ENCODE data around the gene ANKS3.
A peak's percentile ranks its signal among the peaks of the same experiment; 100 is the strongest.

ANKS3 gene

GRCh38 chr16:4694642-4695451 lies 39.2 kb downstream of the ANKS3 start:
- DNase-seq: no peak

- peak; percentile 56 for DNase-seq
These were observed 40.0 kb downstream of the ANKS3 start for GRCh38 chr16:4693956-4694641.

- peak; percentile 98 for DNase-seq
These were observed 40.6 kb downstream of the ANKS3 start, which contains the start of gene NUDT16L1 for GRCh38 chr16:4693296-4693955. NUDT16L1 (plus strand) TSS chr16:4693562; CDS start chr16:4693727, 165 bp downstream.

- no peak for DNase-seq
These were observed 41.4 kb downstream of the ANKS3 start for GRCh38 chr16:4692460-4693295.

GRCh38 chr16:4691666-4692412 lies 42.2 kb downstream of the ANKS3 start:
- DNase-seq: no peak

GRCh38 chr16:4690946-4691665 lies 43.0 kb downstream of the ANKS3 start:
- DNase-seq: no peak

- no peak for DNase-seq
These were observed 44.0 kb downstream of the ANKS3 start for GRCh38 chr16:4689864-4690704.

GRCh38 chr16:4689091-4689671 lies 44.9 kb downstream of the ANKS3 start:
- DNase-seq: no peak

GRCh38 chr16:4688674-4689045 lies 45.4 kb downstream of the ANKS3 start:
- no peak for DNase-seq

- DNase-seq: no peak
These were observed 46.0 kb downstream of the ANKS3 start for GRCh38 chr16:4687946-4688673.

- DNase-seq: no peak
These were observed 46.7 kb downstream of the ANKS3 start for GRCh38 chr16:4687416-4687815.

GRCh38 chr16:4686497-4687210 lies 47.4 kb downstream of the ANKS3 start:
- DNase-seq: no peak

- no peak for DNase-seq
These were observed 48.1 kb downstream of the ANKS3 start for GRCh38 chr16:4685776-4686496.

GRCh38 chr16:4685292-4685691 lies 48.8 kb downstream of the ANKS3 start:
- DNase-seq: no peak

- DNase-seq: no peak
These were observed 49.3 kb downstream of the ANKS3 start for GRCh38 chr16:4684763-4685162.

GRCh38 chr16:4684058-4684715 lies 49.9 kb downstream of the ANKS3 start:
- DNase-seq: no peak

All from activated naive CD4-positive, alpha-beta T cell treated with anti-CD3 and anti-CD28 coated beads, Interleukin-2, amount 50 U/mL, for 16 hours (primary cell).